Breast epithelium (tissue), 3 donors: ENCODE results near the gene NCKAP5.

Experiments used
- CTCF ChIP-seq, 3 donors: fragments of 450-650 bp; IDR thresholded peaks; one replicate each; pipeline ENCODE4 v1.5.1; 2016 to 2017; ENCODE audit warnings: antibody characterized with exemption in 3 of 3, mild to moderate bottlenecking in 3 of 3, moderate library complexity in 3 of 3
- POLR2AphosphoS5 ChIP-seq, 3 donors: sonication (generic); formaldehyde crosslinking; IDR thresholded peaks; one replicate each; pipeline ENCODE4 v1.6.1; 2017; ENCODE audit warnings: antibody characterized with exemption in 3 of 3

GRCh38 chr2:133204421-133204820, 363.8 kb downstream of the NCKAP5 start:
- no peak for TF ChIP-seq POLR2AphosphoS5 (IDR thresholded peaks at IDR 0.05)
- no peak for TF ChIP-seq CTCF (IDR thresholded peaks at IDR 0.05)
